NCI-H1694 treated with DMSO at 0.1 percent for 48 hours (cell line): ENCODE results near the gene SUSD5.
"Not testable (repeated sequence)": the region's sequence is repeated elsewhere in the genome, so short reads cannot be mapped to it uniquely, and the experiment has no call there.

Experiments used
- DNase-seq: peaks from one replicate; lab custom pipeline; 2025; lab: John Stamatoyannopoulos, UW

SUSD5 gene

GRCh38 chr3:33115024-33115768, 103.4 kb downstream of the SUSD5 start:
- DNase-seq = peak; percentile 8

DNA sequence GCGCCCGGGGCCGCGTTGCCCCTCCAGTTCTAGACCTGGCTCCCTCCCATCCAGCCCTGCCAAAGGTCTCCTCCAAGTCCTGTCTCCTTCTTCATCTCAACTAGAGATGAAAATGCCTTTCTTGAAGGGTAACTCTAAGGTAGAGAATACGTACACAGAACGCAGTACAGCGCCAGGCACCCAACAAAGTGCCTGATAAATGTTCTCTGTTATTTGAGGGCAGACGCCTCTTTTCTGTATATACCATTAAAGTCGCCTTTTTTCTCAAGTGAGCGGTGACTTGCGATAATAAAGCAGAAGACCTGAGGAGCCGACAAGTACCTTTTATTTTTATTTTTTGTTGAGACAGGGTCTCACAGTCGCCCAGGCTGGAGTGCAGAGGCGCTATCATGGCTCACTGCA, 104.0 kb downstream of the SUSD5 start:
- DNase-seq = no peak

DNA sequence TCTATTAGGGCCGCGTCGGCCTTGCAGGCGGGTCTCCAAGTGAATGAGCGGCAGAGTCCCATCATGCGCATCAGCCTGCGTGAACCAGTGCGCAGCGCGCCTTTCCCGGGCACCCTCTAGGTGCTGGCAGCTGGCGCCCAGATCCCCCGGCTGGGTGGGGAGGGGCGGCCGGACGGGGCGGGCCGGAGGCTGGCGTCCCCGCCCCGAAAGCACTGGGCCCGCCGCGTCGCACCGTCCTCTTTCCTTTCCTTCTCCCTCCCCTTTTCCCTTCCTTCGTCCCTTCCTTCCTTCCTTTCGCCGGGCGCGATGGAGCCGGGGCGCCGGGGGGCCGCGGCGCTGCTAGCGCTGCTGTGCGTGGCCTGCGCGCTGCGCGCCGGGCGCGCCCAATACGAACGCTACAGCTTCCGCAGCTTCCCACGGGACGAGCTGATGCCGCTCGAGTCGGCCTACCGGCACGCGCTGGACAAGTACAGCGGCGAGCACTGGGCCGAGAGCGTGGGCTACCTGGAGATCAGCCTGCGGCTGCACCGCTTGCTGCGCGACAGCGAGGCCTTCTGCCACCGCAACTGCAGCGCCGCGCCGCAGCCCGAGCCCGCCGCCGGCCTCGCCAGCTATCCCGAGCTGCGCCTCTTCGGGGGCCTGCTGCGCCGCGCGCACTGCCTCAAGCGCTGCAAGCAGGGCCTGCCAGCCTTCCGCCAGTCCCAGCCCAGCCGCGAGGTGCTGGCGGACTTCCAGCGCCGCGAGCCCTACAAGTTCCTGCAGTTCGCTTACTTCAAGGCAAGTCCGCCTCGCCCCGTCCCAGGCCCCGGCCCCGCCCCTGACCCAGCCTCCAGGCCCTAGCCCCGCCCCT, 104.6 kb downstream of the SUSD5 start, which contains the start of gene CRTAP:
Gene CRTAP, plus strand, starts transcription at position 243 of the 850 bp plus-strand sequence. Its CDS starts 64 bp downstream, at position 307.
- DNase-seq = peak; percentile 41

GRCh38 chr3:33111581-33111980, 107.0 kb downstream of the SUSD5 start:
- DNase-seq = no peak

- not testable (repeated sequence) for DNase-seq
Observed at GRCh38 chr3:33106854-33107253, 111.8 kb downstream of the SUSD5 start.

DNA sequence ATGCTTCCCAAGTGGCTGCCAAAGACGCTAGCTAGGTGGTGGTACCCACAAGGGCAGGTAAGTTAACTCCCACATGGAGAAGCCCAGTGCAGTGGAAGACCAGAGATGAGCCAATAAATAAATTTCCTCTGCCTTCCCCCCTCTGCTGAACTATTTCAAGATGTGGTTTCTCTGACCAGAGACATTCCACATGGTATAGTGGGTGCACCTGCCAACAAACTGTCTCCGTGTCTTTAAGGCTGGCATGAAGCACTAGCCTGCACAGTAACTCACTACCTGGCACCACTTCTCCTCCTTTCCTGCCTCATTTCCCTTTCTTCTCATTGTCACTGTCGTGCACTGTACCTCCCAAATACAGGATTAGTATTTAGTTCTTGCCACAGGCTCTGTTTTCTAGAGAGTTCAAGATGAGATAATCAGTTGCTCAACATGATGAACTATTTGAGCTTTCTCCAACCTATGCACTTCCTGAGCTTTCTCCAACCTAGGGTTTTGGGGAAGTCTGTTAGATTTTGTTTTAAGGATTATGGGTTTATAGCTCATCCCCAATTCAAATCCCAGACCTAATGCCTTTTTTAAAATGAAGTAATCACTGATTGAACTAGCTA, 113.2 kb downstream of the SUSD5 start:
- DNase-seq = no peak

- DNase-seq = no peak
Observed at GRCh38 chr3:33104803-33105202, 113.8 kb downstream of the SUSD5 start.

GRCh38 chr3:33103480-33103879, 115.1 kb downstream of the SUSD5 start:
- DNase-seq = no peak

- DNase-seq = no peak
Observed at GRCh38 chr3:33103034-33103433, 115.6 kb downstream of the SUSD5 start.

GRCh38 chr3:33100229-33100628, 118.4 kb downstream of the SUSD5 start:
- DNase-seq = no peak
